HCT116 (cell line): ENCODE results near the gene FOXN3. TPM values are rescaled to one million over a fixed set of nuclear protein-coding genes. Genes with fewer than 3 reads are reported as not detected.

ENCODE experiments used
- ATAC-seq: fragments of 200-7000 bp; cut with Tn5 transposase; 2 replicates; pipeline ENCODE4 v1.9.1; 2020; ENCODE audit warnings: mild to moderate bottlenecking, moderate library complexity
- BruUV-seq: library from RNA; stranded (reverse); fragments of 400-500 nt; replicated peaks from 2 replicates; lab custom pipeline; 2021; lab: Mats Ljungman, UMichigan
- CTCF ChIA-PET: fragments of 300-600 bp; sonication (Branson Sonifier 250); formaldehyde crosslinking; loops from one replicate; lab custom pipeline; 2021; ENCODE audit warnings: antibody characterized with exemption; lab: Charles Lee
- POLR2A ChIA-PET: fragments of 300-600, 350-600 bp; sonication (Branson Sonifier 250); formaldehyde crosslinking; loops from one replicate; lab custom pipeline; 2021; ENCODE audit warnings: antibody characterized with exemption; lab: Charles Lee
- RAD21 ChIA-PET, 2 experiments: fragments of 300-600 bp; sonication (Branson Sonifier 250); formaldehyde crosslinking; loops; one replicate each; lab custom pipeline; 2023; ENCODE audit warnings: low total read pairs in 2 of 2; ENCODE audit not compliant: uncharacterized antibody in 2 of 2, unreplicated experiment in 2 of 2, low non-redundant PET in 1 of 2; lab: Charles Lee
- DNase-seq: peaks from one replicate; pipeline ENCODE4 v3.0.0-alpha.2; 2010; ENCODE audit warnings: low read depth, low spot score
- H2AFZ ChIP-seq: fragments of 200-600 bp; shearing (Covaris generic), sonication (generic); 2 replicates; pipeline ENCODE4 v1.6.1; 2017; ENCODE audit warnings: low read depth, mixed run types, mixed read lengths, antibody characterized with exemption, low read length; ENCODE audit not compliant: poor library complexity, severe bottlenecking
- H3K27ac ChIP-seq: 2 replicates; pipeline ENCODE4 v1.5.1; 2012; ENCODE audit warnings: low read depth, low read length
- H3K27me3 ChIP-seq: fragments of 200-600 bp; sonication (generic); 2 replicates; pipeline ENCODE4 v1.6.1; 2016; ENCODE audit warnings: mixed run types, low read length, mixed read lengths; ENCODE audit not compliant: insufficient read depth
- H3K36me3 ChIP-seq, 2 experiments: fragments of 200-500 bp in 1 of 2; fragments of 200-600 bp in 1 of 2; sonication (Bioruptor generic) in 1 of 2; sonication (generic) in 1 of 2; 2 replicates each; pipeline versions ENCODE4 v1.5.1 to v1.6.1; 2014 to 2016; ENCODE audit warnings: low read length in 2 of 2, inconsistent platforms in 1 of 2, mixed read lengths in 1 of 2, mixed run types in 1 of 2; ENCODE audit not compliant: insufficient read depth in 2 of 2, control insufficient read depth in 1 of 2
- H3K4me1 ChIP-seq, 2 experiments: fragments of 200-600 bp in 1 of 2; sonication (generic) in 1 of 2; 2 replicates each; pipeline versions ENCODE4 v1.5.1 to v1.6.1; 2012 to 2017; ENCODE audit warnings: low read length in 2 of 2, inconsistent platforms in 1 of 2, mild to moderate bottlenecking in 1 of 2, mixed read lengths in 1 of 2, mixed run types in 1 of 2, moderate library complexity in 1 of 2; ENCODE audit not compliant: insufficient read depth in 2 of 2, control insufficient read depth in 1 of 2
- H3K4me2 ChIP-seq: fragments of 200-600 bp; sonication (generic); 2 replicates; pipeline ENCODE4 v1.6.1; 2017; ENCODE audit warnings: mixed run types, low read length, mixed read lengths
- H3K4me3 ChIP-seq, 2 experiments: fragments of 200-600 bp in 1 of 2; sonication (generic) in 1 of 2; replicated peaks in 1 of 2; 2 replicates each; pipeline ENCODE4 v1.5.1; 2011 to 2016; ENCODE audit warnings: low read length in 2 of 2, control low read depth in 1 of 2, low read depth in 1 of 2, mild to moderate bottlenecking in 1 of 2, mixed read lengths in 1 of 2, mixed run types in 1 of 2
- H3K79me2 ChIP-seq: fragments of 200-600 bp; sonication (generic); 2 replicates; pipeline ENCODE4 v1.6.1; 2017; ENCODE audit warnings: mild to moderate bottlenecking, mixed run types, low read length, moderate library complexity, mixed read lengths; ENCODE audit not compliant: insufficient read depth
- H3K9ac ChIP-seq: fragments of 200-600 bp; sonication (generic); 2 replicates; pipeline ENCODE4 v1.6.1; 2016; ENCODE audit warnings: low read length, mixed read lengths
- H3K9me2 ChIP-seq: fragments of 200-600 bp; sonication (generic), shearing (Covaris generic); 2 replicates; pipeline ENCODE4 v1.6.1; 2017; ENCODE audit warnings: mixed run types, mild to moderate bottlenecking, moderate library complexity; ENCODE audit not compliant: insufficient read depth
- H3K9me3 ChIP-seq, 2 experiments: fragments of 200-500 bp in 1 of 2; fragments of 200-600 bp in 1 of 2; sonication (Bioruptor generic) in 1 of 2; sonication (generic) in 1 of 2; 2 replicates each; pipeline ENCODE4 v1.6.1; 2014 to 2017; ENCODE audit warnings: low read length in 2 of 2, mixed read lengths in 2 of 2, inconsistent platforms in 1 of 2, low read depth in 1 of 2, mild to moderate bottlenecking in 1 of 2, mixed run types in 1 of 2, moderate library complexity in 1 of 2; ENCODE audit not compliant: control insufficient read depth in 1 of 2, insufficient read depth in 1 of 2
- H4K20me1 ChIP-seq: fragments of 200-600 bp; sonication (generic), shearing (Covaris generic); 2 replicates; pipeline ENCODE4 v1.6.1; 2017; ENCODE audit warnings: mixed run types, mild to moderate bottlenecking, moderate library complexity; ENCODE audit not compliant: insufficient read depth
- CBX3 ChIP-seq: IDR thresholded peaks from 2 replicates; pipeline ENCODE4 v1.6.1; 2012; ENCODE audit warnings: low read depth
- CEBPB ChIP-seq: IDR thresholded peaks from 2 replicates; pipeline ENCODE4 v1.6.1; 2012; ENCODE audit warnings: low read depth
- CTCF ChIP-seq, 3 experiments: fragments of 200-600 bp in 1 of 3; sonication (generic) in 1 of 3; IDR thresholded peaks in 2 of 3; conservative IDR thresholded peaks in 1 of 3; 2 replicates each; pipeline ENCODE4 v1.5.1; 2012 to 2017; ENCODE audit warnings: low read depth in 2 of 3, low read length in 2 of 3, antibody characterized with exemption in 1 of 3, borderline replicate concordance in 1 of 3, control low read depth in 1 of 3, mild to moderate bottlenecking in 1 of 3, mixed read lengths in 1 of 3, mixed run types in 1 of 3, moderate library complexity in 1 of 3; ENCODE audit not compliant: insufficient read depth in 1 of 3
- EGR1 ChIP-seq: IDR thresholded peaks from 2 replicates; pipeline ENCODE4 v1.6.1; 2012; ENCODE audit warnings: low read depth
- EZH2 ChIP-seq: fragments of 200-600 bp; sonication (generic); IDR thresholded peaks from 2 replicates; pipeline ENCODE4 v1.6.1; 2017; ENCODE audit warnings: antibody characterized with exemption, mixed run types
- FOSL1 ChIP-seq: IDR thresholded peaks from 2 replicates; pipeline ENCODE4 v1.6.1; 2012; ENCODE audit warnings: low read depth
- JUND ChIP-seq: IDR thresholded peaks from 2 replicates; pipeline ENCODE4 v1.6.1; 2012
- MAX ChIP-seq: IDR thresholded peaks from 2 replicates; pipeline ENCODE4 v1.6.1; 2012
- POLR2A ChIP-seq: IDR thresholded peaks from 2 replicates; pipeline ENCODE4 v1.7.0; 2011; ENCODE audit warnings: borderline replicate concordance; ENCODE audit not compliant: insufficient read depth, insufficient read length; ENCODE audit errors: extremely low read depth
- POLR2AphosphoS5 ChIP-seq: IDR thresholded peaks from 2 replicates; pipeline ENCODE4 v1.6.1; 2011; ENCODE audit warnings: mild to moderate bottlenecking, low read depth, low read length, moderate library complexity
- RAD21 ChIP-seq: IDR thresholded peaks from 2 replicates; pipeline ENCODE4 v1.6.1; 2012; ENCODE audit warnings: low read depth, mild to moderate bottlenecking
- SP1 ChIP-seq: IDR thresholded peaks from 2 replicates; pipeline ENCODE4 v1.6.1; 2012; ENCODE audit warnings: low read depth
- SRF ChIP-seq: IDR thresholded peaks from 2 replicates; pipeline ENCODE4 v1.6.1; 2012; ENCODE audit warnings: low read depth
- TCF7L2 ChIP-seq: IDR thresholded peaks from 2 replicates; pipeline ENCODE4 v1.7.0; 2011; ENCODE audit warnings: borderline replicate concordance, inconsistent platforms; ENCODE audit not compliant: insufficient read depth, insufficient read length; ENCODE audit errors: extremely low read depth
- YY1 ChIP-seq: IDR thresholded peaks from 2 replicates; pipeline ENCODE4 v1.6.1; 2011; ENCODE audit warnings: low read length, low read depth, moderate library complexity, mild to moderate bottlenecking; ENCODE audit not compliant: insufficient replicate concordance; ENCODE audit errors: extremely low read depth
- ZFX ChIP-seq: fragments of 450-650 bp; IDR thresholded peaks from 2 replicates; pipeline ENCODE4 v1.6.1; 2017
- intact Hi-C: fragments of 100-400 bp; cut with micrococcal nuclease; formaldehyde crosslinking; loops from 2 replicates; pipeline ENCODE4 v1.10.0; 2022
- total RNA-seq: library from RNA; stranded (reverse); gene quantifications from one replicate; pipeline ENCODE4 v1.2.1, GENCODE V29; 2021; ENCODE audit not compliant: unreplicated experiment
- TF ChIP-seq, protein P1 (sequence below): IDR thresholded peaks from 2 replicates; pipeline ENCODE4 v1.6.1; 2012

Gene FOXN3
- total RNA-seq, 1 experiment from 2014 or later: 20.0 TPM

DNA sequence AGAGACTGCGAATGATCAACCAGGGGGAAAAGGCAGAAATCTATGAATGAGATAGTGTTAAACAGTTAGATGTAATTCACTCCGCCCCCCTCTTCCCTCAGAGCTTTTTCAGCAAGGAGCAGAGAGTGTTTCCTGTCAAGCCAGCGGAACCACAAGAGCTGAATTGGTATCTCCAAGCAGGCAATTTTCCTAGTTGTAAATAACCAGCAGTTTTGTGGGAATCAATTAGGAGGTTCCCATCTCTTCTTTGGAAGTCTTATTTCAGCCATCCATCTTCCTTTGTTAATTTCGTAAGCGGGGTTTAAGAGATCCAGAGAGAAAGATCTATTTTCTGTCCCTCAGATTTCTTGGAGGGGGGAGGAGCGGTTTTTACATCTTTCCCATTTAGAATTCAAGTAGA is 178.0 kb downstream of the FOXN3 start (continued):
- TF ChIP-seq FOSL1: no peak

DNA sequence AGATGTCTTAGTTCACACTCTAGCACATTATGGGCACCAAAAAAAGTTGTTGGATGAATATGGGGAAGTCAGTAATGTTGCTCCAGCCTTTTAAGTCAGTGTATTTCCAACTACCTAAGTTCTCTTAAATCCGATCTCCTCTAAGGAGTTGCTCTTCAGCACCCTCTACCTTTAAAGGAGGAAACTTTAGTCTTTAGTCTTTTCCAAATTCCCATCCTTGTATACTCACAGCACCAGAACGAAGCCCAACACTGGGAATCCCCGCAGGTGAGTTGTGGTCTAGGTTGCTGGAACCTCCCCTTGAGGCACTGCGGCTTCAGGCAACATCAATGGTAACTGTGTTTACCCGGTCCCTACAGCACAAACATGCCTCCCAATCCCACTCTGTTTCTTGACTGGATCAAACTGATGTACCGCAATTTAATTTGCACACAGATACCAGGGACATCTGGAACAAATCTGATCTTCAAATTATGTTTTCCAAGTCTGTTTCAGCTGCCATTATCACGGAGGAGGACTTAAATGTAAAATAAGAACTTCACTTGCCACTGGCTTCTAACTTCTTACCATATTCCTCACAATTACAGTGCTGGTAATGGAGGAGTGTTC is 179.0 kb downstream of the FOXN3 start:
- H3K9me2 ChIP-seq: no peaks in the 10 kb centered on the region
- no peaks in the 10 kb centered on the region for H3K79me2 ChIP-seq
- intact Hi-C loops: loop anchor here (5.0 kb wide), 1 partner anchor 61 kb away; no protein-coding TSS in a partner anchor
- H3K27me3 ChIP-seq: no peaks in the 10 kb centered on the region
- no peak overlapping the region for H3K4me2 ChIP-seq
- no peak overlapping the region for H3K9ac ChIP-seq
- TF ChIP-seq RAD21 (peak; percentile 52), CTCF (IDR thresholded peaks at IDR 0.05 in 2 of 3, conservative IDR thresholded peaks at IDR 0.05 in 1 of 3; ENCODE audit: borderline replicate concordance in 1 of 3, insufficient read depth in 1 of 3, low read depth in 2 of 3, low read length in 2 of 3) (peak; percentile 23 to 46 (median 41); a peak in 4 of 6 replicates), CEBPB (no peak)
- BruUV-seq: no TSS peak
- no peak overlapping the region for H2AFZ ChIP-seq
- no peaks in the 10 kb centered on the region for H3K4me1 ChIP-seq
- no peak for DNase-seq
- H3K9me3 ChIP-seq: no peaks in the 10 kb centered on the region
- ChIA-PET RAD21 (no interaction called here), CTCF (no interaction called here), POLR2A (no interaction called here)
- no peaks in the 10 kb centered on the region for H3K36me3 ChIP-seq
- H3K27ac ChIP-seq: no peak overlapping the region
- no peak overlapping the region for H3K4me3 ChIP-seq
- peak; percentile 73 for ATAC-seq
- no peaks in the 10 kb centered on the region for H4K20me1 ChIP-seq

GRCh38 chr14:89236851-89237250 is 180.2 kb downstream of the FOXN3 start:
- no peak for ATAC-seq
- no peak for DNase-seq
- no peak overlapping the region for H3K4me3 ChIP-seq
- no peak overlapping the region for H2AFZ ChIP-seq
- RAD21 ChIA-PET: no interaction called here
- H3K36me3 ChIP-seq: no peaks in the 10 kb centered on the region
- no peaks in the 10 kb centered on the region for H3K9me3 ChIP-seq
- H3K9me2 ChIP-seq: no peaks in the 10 kb centered on the region
- no peaks in the 10 kb centered on the region for H3K4me1 ChIP-seq
- H3K27me3 ChIP-seq: no peaks in the 10 kb centered on the region
- intact Hi-C loops: loop anchor here (5.0 kb wide), 1 partner anchor 60 kb away; no protein-coding TSS in a partner anchor
- no peak overlapping the region for H3K27ac ChIP-seq
- CTCF ChIA-PET: interaction anchor here (1.3 kb wide), 1 partner anchor 196 kb away, joined by 5 read pairs; no protein-coding TSS in a partner anchor
- no TSS peak for BruUV-seq
- POLR2A ChIA-PET: no interaction called here
- no peaks in the 10 kb centered on the region for H3K79me2 ChIP-seq
- H3K9ac ChIP-seq: no peak overlapping the region
- no peaks in the 10 kb centered on the region for H4K20me1 ChIP-seq
- no peak overlapping the region for H3K4me2 ChIP-seq
- TF ChIP-seq POLR2AphosphoS5 (no peak), CBX3 (no peak), YY1 (no peak), EGR1 (no peak), SRF (no peak), TCF7L2 (no peak), SP1 (no peak), MAX (no peak), POLR2A (no peak), JUND (no peak), EZH2 (no peak), ZFX (no peak)
- TF ChIP-seq, protein P1, sequence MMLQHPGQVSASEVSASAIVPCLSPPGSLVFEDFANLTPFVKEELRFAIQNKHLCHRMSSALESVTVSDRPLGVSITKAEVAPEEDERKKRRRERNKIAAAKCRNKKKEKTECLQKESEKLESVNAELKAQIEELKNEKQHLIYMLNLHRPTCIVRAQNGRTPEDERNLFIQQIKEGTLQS: no peak
